Stimulated activated CD4-positive, alpha-beta T cell treated with anti-CD3 and anti-CD28 coated beads, Interleukin-12 subunit alpha, Interleukin-12 subunit beta, amount 100 ng/mL, for 24 hours (primary cell): ENCODE data around the gene SLC31A1.
A peak's percentile ranks its signal among the peaks of the same experiment; 100 is the strongest.
"Not testable (repeated sequence)": the region's sequence is repeated elsewhere in the genome, so short reads cannot be mapped to it uniquely, and the experiment has no call there.

Experiments
- DNase-seq, 2 experiments: peaks; one replicate each; pipeline ENCODE4 v3.0.0-alpha.2; 2020; ENCODE audit warnings: low read depth in 2 of 2

Gene SLC31A1

DNA sequence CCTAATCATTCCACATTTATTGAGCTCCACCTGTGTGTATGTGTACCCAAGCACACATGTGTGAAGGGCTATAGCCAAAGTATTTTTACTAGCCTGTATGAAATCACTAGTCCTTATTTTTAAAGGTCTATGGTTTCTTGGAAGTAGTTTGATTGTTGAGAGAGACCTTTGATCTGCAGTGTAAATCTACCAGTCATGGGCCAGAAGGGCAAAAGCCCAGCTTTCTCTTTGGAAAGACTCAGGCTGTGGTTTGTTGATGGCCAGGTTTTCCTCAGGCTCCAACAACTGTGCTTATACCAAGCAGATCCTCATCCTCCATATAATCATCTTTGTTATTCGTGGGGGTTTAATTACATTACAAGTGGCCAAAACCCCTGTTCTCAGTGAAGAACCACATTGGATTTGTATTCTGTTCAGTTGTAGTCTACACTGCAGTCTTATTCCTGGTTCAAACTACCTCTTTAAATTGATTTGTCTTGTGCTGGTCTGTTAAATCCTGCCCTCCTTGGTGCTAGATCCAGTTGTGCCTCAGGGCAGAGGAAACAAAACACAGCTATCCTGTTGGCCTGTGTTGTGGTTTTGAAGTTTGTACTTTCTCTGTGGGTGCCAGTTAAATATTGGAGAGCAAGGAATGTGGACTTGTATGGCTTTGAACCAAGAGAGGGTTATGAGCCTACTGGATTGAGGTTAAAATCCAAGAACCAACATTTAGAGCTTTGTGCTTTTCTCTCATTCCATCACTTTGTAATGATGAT, 40.8 kb downstream of the SLC31A1 start:
- DNase-seq = no peak

DNA sequence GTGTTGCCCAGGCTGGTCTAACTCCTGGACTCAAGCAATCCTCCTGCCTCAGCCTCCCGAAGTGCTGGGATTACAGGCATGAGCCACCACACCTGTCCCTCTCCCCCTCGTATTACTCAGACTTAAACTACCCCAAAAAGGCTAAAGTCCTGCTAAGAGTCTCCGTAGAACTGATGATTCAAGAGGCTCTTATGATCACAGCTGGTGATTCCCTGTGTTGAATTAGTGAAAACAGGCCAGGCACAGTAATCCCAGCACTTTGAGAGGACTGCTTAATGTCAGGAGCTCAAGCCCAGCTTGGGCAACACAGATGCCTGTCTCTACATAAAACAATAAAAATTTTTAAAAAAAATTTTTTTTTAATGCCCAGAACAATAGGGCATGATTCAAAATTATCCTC, 44.8 kb downstream of the SLC31A1 start:
- no peak for DNase-seq

DNA sequence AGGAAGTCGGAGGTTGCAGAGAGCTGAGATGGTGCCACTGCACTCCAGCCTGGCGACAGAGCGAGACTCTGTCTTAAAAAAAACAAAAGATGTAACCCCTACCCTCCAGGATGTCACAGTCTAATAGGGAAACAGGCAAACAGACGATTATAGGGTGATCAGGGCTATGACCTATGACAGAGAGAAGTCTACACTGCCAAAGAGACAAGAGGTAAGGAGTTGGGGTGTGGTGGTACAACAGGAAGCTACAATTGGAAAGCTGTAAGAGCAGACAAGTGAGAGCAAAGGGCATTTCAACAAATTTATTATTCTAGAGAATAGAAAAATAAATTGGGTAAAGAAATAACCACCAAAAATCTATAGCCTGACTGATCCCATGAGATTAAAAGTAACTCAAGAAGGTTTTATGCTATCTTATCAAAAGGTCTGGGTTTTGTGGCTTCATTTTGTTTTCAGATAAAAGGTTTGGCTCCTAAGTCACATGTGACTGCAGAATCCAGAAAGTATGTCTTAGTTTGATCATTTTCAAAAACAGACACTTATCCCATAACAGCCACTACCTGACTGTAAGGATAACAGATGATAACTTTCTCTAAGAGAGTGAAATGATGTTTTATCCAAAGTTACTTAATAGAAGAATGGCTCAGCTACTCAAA, 46.7 kb downstream of the SLC31A1 start:
- no peak for DNase-seq

DNA sequence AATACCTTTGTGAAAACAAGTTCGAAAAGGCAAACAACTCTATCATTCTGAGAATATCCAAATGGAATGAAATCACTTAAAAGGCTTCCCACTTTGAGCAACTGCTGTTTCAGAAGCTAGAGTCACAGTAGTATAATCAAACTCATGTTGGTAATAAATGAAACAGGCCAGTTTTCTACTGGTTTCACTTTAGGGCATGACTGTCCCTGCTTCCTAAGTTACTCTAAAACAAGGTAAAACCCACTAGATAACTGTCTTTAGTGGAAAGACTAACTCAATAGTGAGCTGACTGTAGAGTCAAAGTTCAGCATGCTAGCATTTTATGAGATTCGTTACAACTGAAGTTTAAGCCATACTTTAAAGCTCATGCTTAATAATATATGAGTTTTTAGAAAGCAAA, 48.0 kb downstream of the SLC31A1 start:
- no peak for DNase-seq

DNA sequence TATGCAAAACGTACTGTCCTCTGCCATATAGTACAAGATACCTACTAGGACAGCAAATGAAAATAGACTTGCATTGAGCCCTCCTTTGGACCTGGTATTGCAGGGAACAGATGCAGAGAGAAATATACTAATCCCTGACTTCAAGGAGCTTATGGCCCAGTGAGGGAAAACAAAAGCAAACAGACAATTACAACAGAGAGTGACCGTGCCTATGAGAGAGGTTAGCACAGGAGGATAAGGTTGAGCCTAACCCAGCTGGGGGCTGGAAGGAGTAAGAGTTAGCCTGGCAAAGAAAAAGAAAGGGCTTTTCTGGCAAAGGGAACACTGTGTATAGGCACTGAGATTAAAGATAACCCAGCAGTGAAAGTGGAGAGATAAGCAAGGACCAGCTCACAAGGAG, 48.5 kb downstream of the SLC31A1 start:
- no peak for DNase-seq

DNA sequence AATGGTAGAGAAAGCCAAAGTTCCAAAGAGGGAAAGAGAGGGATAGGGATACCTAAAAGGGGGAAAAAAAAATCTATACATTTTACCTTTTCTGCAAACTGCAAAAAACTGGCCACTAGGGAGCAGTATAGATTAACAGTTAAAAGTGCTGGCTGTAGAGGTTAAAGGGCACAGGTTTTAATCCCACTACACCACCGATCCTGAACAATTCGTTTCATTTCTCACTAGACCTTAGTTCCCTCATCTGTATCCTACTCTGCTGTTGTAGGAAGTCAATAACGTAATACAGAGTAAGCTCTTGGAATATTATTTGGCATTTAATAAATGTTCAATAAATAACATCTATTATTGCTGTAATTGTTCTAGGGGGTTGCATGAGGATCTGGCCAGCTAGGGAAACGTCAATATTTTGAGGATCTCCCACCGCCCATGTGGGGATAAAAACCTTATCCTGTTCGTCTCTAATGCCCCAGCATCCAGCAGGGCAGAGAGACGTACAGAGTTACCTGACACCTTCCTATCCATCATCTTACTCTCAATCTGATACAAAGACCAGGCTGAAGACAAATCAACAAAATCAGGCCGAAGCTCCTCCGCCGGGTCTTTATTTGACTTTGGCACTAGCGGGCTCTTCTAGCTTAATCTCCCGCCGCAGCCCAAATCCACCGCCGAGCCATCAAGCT, 53.3 kb downstream of the SLC31A1 start:
- DNase-seq = no peak

DNA sequence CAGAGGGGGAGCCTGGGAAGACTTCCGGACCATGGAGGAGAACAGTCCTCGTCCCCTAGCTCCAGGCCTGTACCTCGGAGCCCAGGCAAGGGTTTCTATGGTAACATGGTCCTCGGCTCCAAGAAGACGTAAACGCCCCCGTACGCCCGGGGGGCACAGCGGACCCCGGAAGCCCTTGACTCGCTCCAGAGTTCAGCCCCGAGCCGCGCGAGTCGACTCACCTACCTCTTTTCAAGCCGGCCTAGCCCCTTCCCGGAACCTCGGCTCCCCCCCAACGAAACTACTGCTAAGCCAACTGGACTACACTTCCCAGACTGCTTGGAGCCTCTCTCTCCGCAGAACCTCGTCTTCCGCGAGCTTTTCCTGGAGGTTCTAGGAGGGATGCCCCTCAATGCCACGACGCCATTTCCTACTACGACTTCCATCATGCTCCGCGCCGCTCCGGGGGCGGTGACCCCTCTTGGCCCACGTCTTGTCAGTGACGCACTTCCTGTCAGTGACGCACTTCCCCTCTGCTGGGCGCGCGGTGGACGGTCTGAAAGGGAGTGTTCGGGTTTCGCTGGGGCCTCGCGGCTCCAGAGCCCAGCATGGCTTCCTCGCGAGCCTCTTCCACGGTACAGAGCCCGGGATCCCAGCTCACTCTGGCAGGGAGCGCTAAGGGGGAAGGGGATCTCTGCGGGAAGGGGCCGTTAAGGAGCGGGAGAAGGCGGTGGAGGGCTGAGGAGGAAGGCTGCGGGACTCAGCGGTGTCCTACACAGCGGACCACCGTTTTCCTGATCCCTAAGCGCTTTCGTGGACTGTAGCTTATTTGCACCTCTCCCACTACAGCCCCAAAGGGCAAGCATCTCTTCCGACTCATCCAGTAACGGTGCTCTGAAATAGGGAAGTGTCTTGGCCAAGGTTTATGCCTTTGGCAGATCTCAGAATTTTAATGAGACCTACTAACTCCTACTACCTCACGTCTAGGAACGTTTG, 54.1 kb downstream of the SLC31A1 start, which contains the start of the genes CDC26 and PRPF4:
Gene CDC26, minus strand, starts transcription at position 416 of the 975 bp plus-strand sequence. CDS start 3,065 bp downstream, outside the sequence.
Gene PRPF4, plus strand, starts transcription at position 502 of the 975 bp plus-strand sequence. Its CDS starts 86 bp downstream, at position 588.
- peak; percentile 96 for DNase-seq

DNA sequence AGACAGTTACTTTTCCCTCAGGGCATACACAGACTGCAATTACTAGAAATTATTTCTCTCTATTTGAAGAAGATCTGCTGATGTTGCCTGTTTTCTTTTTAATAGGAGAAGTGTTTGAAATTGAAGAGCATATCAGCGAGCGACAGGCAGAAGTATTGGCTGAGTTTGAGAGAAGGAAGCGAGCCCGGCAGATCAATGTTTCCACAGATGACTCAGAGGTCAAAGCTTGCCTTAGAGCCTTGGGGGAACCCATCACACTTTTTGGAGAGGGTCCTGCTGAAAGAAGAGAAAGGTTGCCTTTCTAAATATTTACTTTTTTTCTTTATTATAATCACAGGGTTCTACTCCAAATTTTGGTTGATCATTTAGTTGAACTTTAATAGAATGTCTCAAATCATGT, 57.5 kb downstream of the SLC31A1 start:
- no peak for DNase-seq

DNA sequence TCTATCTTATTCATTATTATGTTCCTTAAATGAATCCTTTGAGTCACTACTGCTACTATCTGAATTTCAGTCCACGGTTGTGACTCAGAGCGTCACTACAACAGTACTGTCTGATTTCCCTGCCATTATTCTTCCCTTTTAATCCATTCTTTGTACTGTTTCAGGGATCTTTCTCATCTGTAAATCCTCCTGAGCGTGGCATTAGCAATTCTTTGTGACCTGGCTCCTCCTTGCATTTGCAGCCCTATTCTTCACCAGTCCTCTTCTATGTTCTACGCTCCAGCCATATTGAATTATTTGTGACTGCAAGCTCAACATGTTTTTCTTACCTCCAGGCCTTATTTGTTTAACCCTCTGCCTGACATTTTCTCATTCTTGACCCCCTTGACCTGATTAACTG, 60.0 kb downstream of the SLC31A1 start:
- no peak for DNase-seq

DNA sequence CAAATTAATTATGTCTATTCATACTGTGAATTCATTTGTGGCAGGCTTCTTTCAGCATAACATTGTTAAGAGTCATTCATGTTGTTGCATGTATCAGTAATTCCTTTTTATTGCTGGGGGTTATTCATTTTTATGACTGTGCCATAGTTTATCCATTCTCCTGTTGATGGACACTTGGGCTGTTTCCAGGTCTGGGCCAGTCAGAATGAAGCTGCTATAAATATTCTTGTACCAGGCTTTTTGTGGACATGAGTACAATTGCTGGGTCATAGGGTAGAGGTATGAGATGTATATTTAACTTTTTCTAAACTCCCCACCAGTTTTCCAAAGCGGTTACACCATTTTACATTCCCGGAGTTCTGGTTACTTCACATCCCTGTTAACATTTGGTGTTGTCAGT, 67.7 kb downstream of the SLC31A1 start:
- DNase-seq = no peak

DNA sequence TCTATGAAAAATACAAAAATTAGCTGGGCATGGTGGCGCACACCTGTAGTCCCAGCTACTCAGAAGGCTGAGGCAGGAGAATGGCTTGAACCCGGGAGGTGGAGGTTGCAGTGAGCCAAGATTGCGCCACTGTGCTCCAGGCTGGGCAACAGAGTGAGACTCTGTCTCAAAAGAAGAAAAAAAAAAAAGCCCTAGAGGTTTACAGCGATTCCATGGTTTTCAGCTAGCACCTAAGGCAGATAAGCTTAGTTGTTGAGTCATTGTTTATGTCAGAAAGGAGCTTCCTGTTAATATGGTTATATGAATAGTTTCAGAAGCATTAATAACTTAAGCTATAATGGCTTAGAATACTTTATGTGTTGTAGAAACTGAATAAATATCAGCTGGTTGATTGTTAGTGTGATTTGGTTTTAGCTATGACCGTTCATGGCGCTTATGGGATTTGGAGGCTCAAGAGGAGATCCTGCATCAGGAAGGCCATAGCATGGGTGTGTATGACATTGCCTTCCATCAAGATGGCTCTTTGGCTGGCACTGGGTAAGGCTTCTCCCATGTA, 68.8 kb downstream of the SLC31A1 start:
- no peak for DNase-seq

DNA sequence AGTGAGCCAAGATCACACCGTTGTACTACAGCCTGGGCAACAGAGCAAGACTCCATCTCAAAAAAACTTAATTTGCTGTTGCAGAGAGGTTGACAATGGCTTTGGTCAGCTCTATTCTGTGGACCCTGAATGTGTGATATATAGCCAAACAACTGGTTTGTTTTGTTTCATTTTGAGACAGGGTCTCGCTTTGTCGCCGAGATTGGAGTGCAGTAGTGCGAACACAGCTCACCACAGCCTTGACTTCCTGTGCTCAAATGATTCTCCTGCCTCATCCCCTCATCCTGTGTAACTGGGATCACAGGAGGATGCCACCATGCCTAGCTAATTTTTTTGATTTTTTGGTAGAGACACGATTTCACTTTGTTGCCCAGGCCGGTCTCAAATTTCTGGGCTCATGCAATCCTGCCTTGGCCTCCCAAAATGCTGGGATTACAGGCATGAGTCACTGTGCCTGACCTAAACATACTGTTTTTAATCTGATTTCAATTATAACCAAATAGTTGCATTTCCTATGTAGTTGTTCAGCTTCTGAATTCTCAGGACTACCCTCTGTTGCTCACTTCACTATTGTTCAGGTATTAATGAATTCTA, 72.0 kb downstream of the SLC31A1 start:
- DNase-seq = no peak

DNA sequence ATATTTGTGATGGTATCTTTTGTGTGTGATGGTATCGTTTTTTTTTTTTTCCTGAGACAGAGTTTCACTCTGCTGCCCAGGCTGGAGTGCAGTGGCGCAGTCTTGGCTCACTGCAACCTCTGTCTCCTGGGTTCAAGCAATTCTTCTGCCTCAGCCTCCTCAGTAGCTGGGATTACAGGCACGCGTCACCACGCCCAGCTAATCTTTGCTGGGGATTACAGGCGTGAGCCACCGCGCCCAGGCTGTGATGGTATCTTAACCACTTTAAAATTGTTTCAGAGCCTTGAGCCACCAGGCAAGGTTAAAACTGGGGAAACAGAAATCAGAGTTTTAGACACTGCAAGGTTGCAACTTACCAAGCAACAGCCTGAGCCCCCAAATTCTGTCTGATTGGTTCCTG, 74.9 kb downstream of the SLC31A1 start:
- not testable (repeated sequence) for DNase-seq

DNA sequence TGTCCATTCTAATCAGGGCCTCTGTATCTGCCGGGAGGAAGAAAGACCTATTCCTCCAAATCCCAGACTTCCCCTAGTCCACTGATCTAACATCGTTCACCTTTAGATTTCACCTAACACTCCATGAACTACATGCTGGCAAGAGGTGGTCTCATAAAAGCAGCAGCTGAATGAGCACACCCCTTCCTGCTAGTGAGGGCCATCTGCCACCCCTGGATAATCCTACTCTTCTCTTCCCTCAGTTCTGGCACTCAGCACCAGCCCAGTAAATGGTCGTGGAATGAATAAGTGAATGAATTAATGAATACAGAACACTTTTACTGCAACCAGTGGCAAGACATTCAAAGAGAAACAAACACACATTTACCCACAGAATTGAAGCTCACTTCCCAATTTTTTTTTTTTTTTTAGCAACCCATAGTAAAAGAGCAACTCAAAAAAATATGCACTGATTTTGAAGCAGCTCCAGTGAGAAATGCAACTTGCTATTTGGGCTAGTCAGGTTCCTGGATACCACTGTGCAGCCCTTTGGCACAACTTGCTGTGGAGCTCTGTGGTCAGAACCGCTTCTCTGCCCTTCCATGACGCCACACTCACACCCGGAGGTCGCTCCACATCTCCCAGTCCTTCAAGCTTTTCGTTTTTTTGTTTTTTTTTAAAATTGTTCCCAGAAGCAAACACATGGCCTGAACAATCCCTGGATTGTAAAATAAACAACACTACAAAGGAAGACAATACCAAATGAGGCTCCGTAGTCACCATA, 75.6 kb downstream of the SLC31A1 start:
- no peak for DNase-seq

DNA sequence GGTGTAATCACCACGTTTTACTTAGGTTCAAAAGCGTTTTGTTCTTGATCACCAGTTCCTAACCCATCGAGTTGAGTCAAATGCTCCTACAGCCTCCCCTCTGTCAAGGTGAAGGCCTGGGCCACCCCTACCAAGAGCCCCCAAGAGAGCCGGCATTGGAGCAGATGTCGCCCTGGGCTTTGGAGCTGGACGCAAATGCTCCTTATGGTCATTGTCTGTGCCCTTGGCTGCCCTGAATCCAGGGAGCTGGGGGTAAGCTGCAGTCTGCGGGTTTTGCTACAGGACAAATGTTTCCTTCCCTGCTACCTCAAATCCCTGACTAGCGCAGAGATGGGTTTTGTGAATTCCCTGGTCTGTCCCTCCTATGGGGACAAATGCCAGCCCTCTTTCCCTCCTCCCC, 77.0 kb downstream of the SLC31A1 start:
- DNase-seq = no peak

DNA sequence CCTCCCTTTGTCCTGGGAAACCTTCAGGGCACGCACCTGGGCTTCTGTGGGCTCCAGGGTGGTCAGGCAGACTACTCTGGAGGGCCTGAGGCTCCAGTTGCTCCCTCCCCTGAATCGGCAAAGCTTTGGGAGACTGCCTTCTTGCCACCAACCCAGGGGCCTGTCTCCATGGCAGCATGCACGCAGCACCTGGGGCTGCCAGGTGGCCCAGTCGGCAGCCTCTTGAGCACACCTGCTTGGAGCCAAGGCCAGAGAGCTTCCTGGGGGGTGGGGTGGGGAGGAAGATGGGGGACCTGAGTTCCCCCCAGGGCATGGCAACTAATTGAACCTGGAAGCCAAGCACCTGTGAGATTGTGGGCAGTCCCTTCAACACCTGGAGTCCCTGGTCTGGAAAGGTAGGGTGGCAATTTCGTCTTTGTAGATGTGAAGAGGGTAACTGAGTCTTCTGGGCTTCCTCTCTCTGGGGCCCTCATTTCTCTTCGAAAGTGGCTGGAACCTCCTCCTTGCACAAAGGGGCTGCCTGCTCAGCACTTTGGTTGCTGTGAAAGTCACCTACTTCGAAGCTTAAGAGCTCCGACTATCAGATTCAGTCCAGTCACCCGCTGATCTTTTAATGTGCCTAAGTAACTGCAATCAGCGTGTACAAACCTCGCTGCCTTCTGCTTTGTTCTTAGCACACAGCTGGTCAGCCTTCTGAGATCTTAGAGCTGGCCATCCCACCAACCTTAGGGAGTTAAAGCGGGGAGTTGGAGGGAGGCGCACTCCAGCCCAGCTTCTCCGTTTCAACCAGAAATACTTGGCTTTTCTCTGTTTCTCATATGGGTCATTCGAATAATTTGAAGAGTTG, 77.8 kb downstream of the SLC31A1 start:
- DNase-seq = no peak

DNA sequence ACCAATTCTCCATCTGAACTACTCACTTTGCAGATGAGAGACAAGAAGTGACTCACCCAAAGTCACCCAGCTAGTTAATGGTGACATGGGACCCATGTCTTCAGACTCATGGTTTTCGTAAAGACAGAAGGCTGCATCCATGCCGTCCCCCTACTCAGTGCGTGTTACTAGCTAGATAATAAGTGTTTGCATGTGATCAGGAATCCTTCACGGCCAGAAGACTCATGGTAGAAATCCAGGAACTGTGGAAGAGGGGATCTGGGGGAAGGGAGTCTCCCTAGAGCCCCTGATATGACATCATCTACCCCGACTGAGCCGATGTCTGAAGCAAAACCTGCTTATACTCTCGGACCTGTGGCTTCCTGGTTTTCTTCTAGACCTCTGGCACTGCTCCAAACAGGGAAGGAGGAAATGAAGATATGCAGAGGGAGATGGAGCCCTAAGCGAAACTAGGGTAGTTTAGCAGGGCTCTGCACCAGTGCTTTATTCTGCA, 78.5 kb downstream of the SLC31A1 start:
- no peak for DNase-seq

DNA sequence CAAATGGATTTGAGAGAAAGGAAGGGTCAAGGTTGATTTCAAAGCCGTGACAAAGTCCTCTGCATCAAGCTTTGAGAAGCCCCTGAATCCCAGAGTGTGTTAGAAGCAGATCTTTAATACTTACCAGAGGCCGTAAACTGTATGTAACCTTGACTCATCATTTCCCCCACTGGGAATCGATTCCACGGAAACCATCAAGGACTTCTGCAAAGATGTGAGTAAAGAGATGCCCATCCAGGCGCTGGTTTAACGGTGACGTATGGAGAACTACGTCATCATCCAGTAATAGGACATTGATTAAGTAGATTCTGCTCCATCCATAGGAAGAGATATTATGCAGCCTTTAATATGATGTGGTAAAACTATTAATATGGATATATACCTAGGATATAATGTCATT, 80.2 kb downstream of the SLC31A1 start:
- no peak for DNase-seq
